Small intestine (tissue), 7 donors: Measurements from ENCODE around the gene KIAA0825. TPM values are rescaled to one million over a fixed set of nuclear protein-coding genes. Genes with fewer than 3 reads are reported as not detected.
A peak's percentile ranks its signal among the peaks of the same experiment; 100 is the strongest.

Experiments
- DNase-seq, 2 donors: peaks; one replicate each; pipeline versions ENCODE4 v3.0.0 to v3.0.0-alpha.2; 2013
- FAIRE-seq: peaks from 2 replicates; lab custom pipeline; 2012; peaks lifted over from hg19 to GRCh38; lab: Jason Lieb, UNC
- H3K27ac ChIP-seq, 3 donors: one replicate each; pipeline ENCODE4 v1.5.1; 2013; ENCODE audit warnings: low read length in 2 of 3, mild to moderate bottlenecking in 2 of 3, control low read depth in 1 of 3, inconsistent platforms in 1 of 3, low read depth in 1 of 3, moderate library complexity in 1 of 3
- H3K27me3 ChIP-seq, 3 donors: one replicate each; pipeline ENCODE4 v1.6.1; 2013; ENCODE audit warnings: low read length in 3 of 3, inconsistent platforms in 1 of 3; ENCODE audit not compliant: control insufficient read depth in 3 of 3, insufficient read depth in 3 of 3
- H3K36me3 ChIP-seq, 3 donors: one replicate each; pipeline ENCODE4 v1.6.1; 2013; ENCODE audit warnings: low read length in 3 of 3, inconsistent platforms in 1 of 3, low read depth in 1 of 3, mild to moderate bottlenecking in 1 of 3, moderate library complexity in 1 of 3; ENCODE audit not compliant: control insufficient read depth in 3 of 3, insufficient read depth in 2 of 3
- H3K4me1 ChIP-seq, 3 donors: one replicate each; pipeline ENCODE4 v1.6.1; 2013; ENCODE audit warnings: low read length in 2 of 3, inconsistent platforms in 1 of 3, low read depth in 1 of 3, mild to moderate bottlenecking in 1 of 3, moderate library complexity in 1 of 3; ENCODE audit not compliant: control insufficient read depth in 3 of 3, insufficient read depth in 2 of 3
- H3K4me3 ChIP-seq, 3 donors: one replicate each; pipeline ENCODE4 v1.5.1; 2013; ENCODE audit warnings: low read length in 3 of 3, control low read depth in 1 of 3, inconsistent platforms in 1 of 3, low read depth in 1 of 3, mild to moderate bottlenecking in 1 of 3, moderate library complexity in 1 of 3
- H3K9me3 ChIP-seq, 2 donors: one replicate each; pipeline ENCODE4 v1.6.1; 2013; ENCODE audit warnings: low read depth in 1 of 2, low read length in 1 of 2; ENCODE audit not compliant: control insufficient read depth in 2 of 2, insufficient read depth in 1 of 2
- WGBS, 3 donors: extraction: QIAGEN DNeasy Blood & Tissue Kit; methylation state at CpG; one replicate each; pipeline ENCODE4 v1.1.7; 2013; 5-methylcytosine and 5-hydroxymethylcytosine counted together
- polyA plus RNA-seq, 4 donors: library from polyadenylated mRNA; stranded (reverse) in 3 of 4; unstranded in 1 of 4; fragments of 200-250 nt in 3 of 4; fragments of 120-200 nt in 1 of 4; gene quantifications; one replicate each; pipeline versions ENCODE4 v1.2.1 to v1.2.3, GENCODE V29; 2013
- donor health status: healthy with polysubstance abuse.
- donor health status: control.
- donor health status: control.
- donor health status: Bipolar disorder and iron deficiency.
- donor health status: healthy.

The KIAA0825 gene
- polyA plus RNA-seq, 4 donors, result 0.51 to 2.6 (median 0.61) TPM

- no peaks in the 10 kb centered on the region for H3K36me3 ChIP-seq
- H3K4me1 ChIP-seq, result no peaks in the 10 kb centered on the region
- WGBS, 3 donors, result 95 to 100% (median 97%) methylated on average over 2 of the region's 2 CpGs
- H3K27ac ChIP-seq, result no peak overlapping the region
- H3K27me3 ChIP-seq, result no peaks in the 10 kb centered on the region
- DNase-seq, result no peak
- no peak overlapping the region for H3K4me3 ChIP-seq
- no peak for FAIRE-seq
- H3K9me3 ChIP-seq, result no peaks in the 10 kb centered on the region
These were observed 282.5 kb downstream of the KIAA0825 start for GRCh38 chr5:94335936-94336335.

- Histone ChIP-seq H3K27ac (no peak overlapping the region), H3K9me3 (peaks cover 0 to 2% of the 10 kb centered on the region in 2 donors), H3K4me1 (no peaks in the 10 kb centered on the region), H3K36me3 (no peaks in the 10 kb centered on the region), H3K4me3 (no peak overlapping the region), H3K27me3 (no peaks in the 10 kb centered on the region)
- WGBS, 3 donors, result 85 to 94% (median 93%) methylated on average over 1 of the region's 1 CpG
- DNase-seq (no peak), FAIRE-seq (no peak)
These were observed 289.3 kb downstream of the KIAA0825 start for GRCh38 chr5:94329115-94329514.

GRCh38 chr5:94326586-94326985 lies 291.8 kb downstream of the KIAA0825 start:
- no peak overlapping the region for H3K4me3 ChIP-seq
- no peak overlapping the region for H3K27ac ChIP-seq
- H3K36me3 ChIP-seq, result no peaks in the 10 kb centered on the region
- H3K9me3 ChIP-seq, result peaks cover 0 to 2% of the 10 kb centered on the region in 2 donors
- FAIRE-seq, result no peak
- no peaks in the 10 kb centered on the region for H3K4me1 ChIP-seq
- H3K27me3 ChIP-seq, result no peaks in the 10 kb centered on the region
- WGBS, 3 donors, result 94 to 99% (median 95%) methylated on average over 5 of the region's 5 CpGs
- DNase-seq, result no peak

- Histone ChIP-seq H3K27ac (no peak overlapping the region), H3K27me3 (no peaks in the 10 kb centered on the region), H3K4me1 (peaks cover 0 to 5% (median 0%) of the 10 kb centered on the region in 3 donors), H3K9me3 (no peaks in the 10 kb centered on the region), H3K36me3 (no peaks in the 10 kb centered on the region), H3K4me3 (no peak overlapping the region)
- FAIRE-seq (no peak), DNase-seq (peak; percentile 34 to 45)
- WGBS, 3 donors, result 29 to 64% (median 37%) methylated on average over 6 of the region's 6 CpGs
These were observed 301.2 kb downstream of the KIAA0825 start for GRCh38 chr5:94316916-94317838.

GRCh38 chr5:94314460-94315131 lies 303.8 kb downstream of the KIAA0825 start:
- Histone ChIP-seq H3K4me3 (no peak overlapping the region), H3K36me3 (no peaks in the 10 kb centered on the region), H3K9me3 (no peaks in the 10 kb centered on the region), H3K4me1 (peaks cover 0 to 5% (median 0%) of the 10 kb centered on the region in 3 donors), H3K27ac (no peak overlapping the region), H3K27me3 (no peaks in the 10 kb centered on the region)
- WGBS, 3 donors, result 74 to 91% (median 89%) methylated on average over 7 of the region's 7 CpGs
- FAIRE-seq (no peak), DNase-seq (no peak)

- Histone ChIP-seq H3K4me1 (peaks cover 0 to 5% (median 0%) of the 10 kb centered on the region in 3 donors), H3K27me3 (no peaks in the 10 kb centered on the region), H3K36me3 (no peaks in the 10 kb centered on the region), H3K9me3 (no peaks in the 10 kb centered on the region), H3K27ac (no peak overlapping the region), H3K4me3 (no peak overlapping the region)
- FAIRE-seq (no peak), DNase-seq (peak; percentile 14 to 27)
- 65 to 90% (median 76%) methylated on average over 3 of the region's 3 CpGs for WGBS, 3 donors
These were observed 304.7 kb downstream of the KIAA0825 start for GRCh38 chr5:94313696-94314095.

GRCh38 chr5:94313188-94313587 lies 305.2 kb downstream of the KIAA0825 start:
- no peak for DNase-seq
- Histone ChIP-seq H3K9me3 (no peaks in the 10 kb centered on the region), H3K4me3 (no peak overlapping the region), H3K27ac (no peak overlapping the region), H3K27me3 (no peaks in the 10 kb centered on the region), H3K4me1 (peaks cover 0 to 5% (median 0%) of the 10 kb centered on the region in 3 donors), H3K36me3 (no peaks in the 10 kb centered on the region)
- no peak for FAIRE-seq
- WGBS, 3 donors, result 92 to 98% (median 96%) methylated on average over 3 of the region's 3 CpGs

- no peaks in the 10 kb centered on the region for H3K36me3 ChIP-seq
- 87 to 92% (median 90%) methylated on average over 5 of the region's 5 CpGs for WGBS, 3 donors
- no peak for FAIRE-seq
These were observed 306.1 kb downstream of the KIAA0825 start for GRCh38 chr5:94312298-94312697.

More at GRCh38 chr5:94312298-94312697, 306.1 kb downstream of the KIAA0825 start:
- Histone ChIP-seq H3K4me1 (peaks cover 0 to 5% (median 0%) of the 10 kb centered on the region in 3 donors), H3K9me3 (no peaks in the 10 kb centered on the region), H3K27me3 (no peaks in the 10 kb centered on the region), H3K4me3 (no peak overlapping the region), H3K27ac (no peak overlapping the region)
- no peak for DNase-seq
